IMR-90 (cell line): ENCODE measurements around the gene AQP12B. TPM values are rescaled to one million over a fixed set of nuclear protein-coding genes. Genes with fewer than 3 reads are reported as not detected.

Experiments used
- ATAC-seq: fragments of 200-7000 bp; cut with Tn5 transposase; 2 replicates; pipeline ENCODE4 v1.9.1; 2020; ENCODE audit warnings: low read depth, mild to moderate bottlenecking, moderate library complexity
- BruUV-seq: library from RNA; stranded (reverse); fragments of 400-500 nt; replicated peaks from 2 replicates; lab custom pipeline; 2021; lab: Mats Ljungman, UMichigan
- CTCF ChIA-PET: fragments of 300-600 bp; formaldehyde crosslinking; extraction: SDS; loops from one replicate; lab custom pipeline; 2021; ENCODE audit warnings: antibody characterized with exemption; lab: Yijun Ruan, JAX
- POLR2A ChIA-PET: fragments of 300-600 bp; sonication (Branson Sonifier 250); formaldehyde crosslinking; loops from one replicate; lab custom pipeline; 2022; ENCODE audit warnings: antibody characterized with exemption; ENCODE audit not compliant: unreplicated experiment; lab: Charles Lee
- DNase-seq: peaks from one replicate; pipeline ENCODE4 v3.0.0; 2013
- H2AFZ ChIP-seq: replicated peaks from 2 replicates; pipeline ENCODE3; 2013; ENCODE audit warnings: low read length, mild to moderate bottlenecking; ENCODE audit not compliant: poor library complexity
- H2AK5ac ChIP-seq: 2 replicates; pipeline ENCODE4 v1.6.1; 2013; ENCODE audit warnings: low read depth, low read length, inconsistent platforms
- H2AK9ac ChIP-seq: replicated peaks from 2 replicates; pipeline ENCODE3; 2013; ENCODE audit warnings: mild to moderate bottlenecking, low read depth, low read length, moderate library complexity; ENCODE audit not compliant: poor library complexity
- H2BK120ac ChIP-seq: 2 replicates; pipeline ENCODE4 v1.6.1; 2013; ENCODE audit warnings: low read depth, low read length, inconsistent platforms
- H2BK15ac ChIP-seq: 3 replicates; pipeline ENCODE4 v1.6.1; 2013; ENCODE audit warnings: low read depth, low read length, inconsistent platforms
- H2BK20ac ChIP-seq: 2 replicates; pipeline ENCODE4 v1.6.1; 2013; ENCODE audit warnings: low read depth, mild to moderate bottlenecking, inconsistent platforms, low read length, moderate library complexity
- H2BK5ac ChIP-seq: 2 replicates; pipeline ENCODE4 v1.6.1; 2013; ENCODE audit warnings: mild to moderate bottlenecking, low read depth, low read length, inconsistent platforms; ENCODE audit not compliant: poor library complexity, severe bottlenecking
- H3K14ac ChIP-seq: replicated peaks from 2 replicates; pipeline ENCODE4 v1.6.1; 2013; ENCODE audit warnings: low read depth, low read length, inconsistent platforms
- H3K18ac ChIP-seq: 2 replicates; pipeline ENCODE4 v1.6.1; 2013; ENCODE audit warnings: low read depth, low read length, control low read depth
- H3K23ac ChIP-seq: 2 replicates; pipeline ENCODE4 v1.6.1; 2013; ENCODE audit warnings: low read depth, low read length, inconsistent platforms
- H3K27ac ChIP-seq: 2 replicates; pipeline ENCODE4 v1.5.1; 2013; ENCODE audit warnings: mild to moderate bottlenecking, control low read depth, low read length; ENCODE audit not compliant: insufficient read depth
- H3K27me3 ChIP-seq: 2 replicates; pipeline ENCODE4 v1.6.1; 2013; ENCODE audit warnings: low read length; ENCODE audit not compliant: control insufficient read depth, insufficient read depth
- H3K36me3 ChIP-seq: 2 replicates; pipeline ENCODE4 v1.6.1; 2013; ENCODE audit warnings: low read length, mixed read lengths; ENCODE audit not compliant: control insufficient read depth, insufficient read depth
- H3K4ac ChIP-seq: 2 replicates; pipeline ENCODE4 v1.6.1; 2013; ENCODE audit warnings: low read depth, low read length, inconsistent platforms
- H3K4me1 ChIP-seq: 2 replicates; pipeline ENCODE4 v1.6.1; 2013; ENCODE audit warnings: low read length, mixed read lengths; ENCODE audit not compliant: control insufficient read depth, insufficient read depth
- H3K4me2 ChIP-seq: 2 replicates; pipeline ENCODE4 v1.6.1; 2013; ENCODE audit warnings: low read depth, mild to moderate bottlenecking, control low read depth, low read length, moderate library complexity
- H3K4me3 ChIP-seq: 2 replicates; pipeline ENCODE4 v1.5.1; 2013; ENCODE audit warnings: low read depth, mild to moderate bottlenecking, control low read depth, low read length, moderate library complexity; ENCODE audit not compliant: insufficient read depth
- H3K56ac ChIP-seq: 2 replicates; pipeline ENCODE4 v1.6.1; 2013; ENCODE audit warnings: low read length, inconsistent platforms; ENCODE audit not compliant: insufficient read depth; ENCODE audit errors: extremely low read depth
- H3K79me1 ChIP-seq, 2 experiments: 2 replicates each; pipeline ENCODE4 v1.6.1; 2013; ENCODE audit warnings: low read length in 2 of 2, inconsistent platforms in 1 of 2, low read depth in 1 of 2
- H3K9ac ChIP-seq: 2 replicates; pipeline ENCODE4 v1.6.1; 2013; ENCODE audit warnings: low read depth, low read length, control low read depth
- H3K9me1 ChIP-seq: 2 replicates; pipeline ENCODE4 v1.6.1; 2013; ENCODE audit warnings: low read length, inconsistent platforms; ENCODE audit not compliant: insufficient read depth
- H3K9me3 ChIP-seq: 2 replicates; pipeline ENCODE4 v1.6.1; 2013; ENCODE audit warnings: low read length; ENCODE audit not compliant: control insufficient read depth, insufficient read depth
- H4K20me1 ChIP-seq: 2 replicates; pipeline ENCODE4 v1.6.1; 2013; ENCODE audit warnings: low read length, inconsistent platforms; ENCODE audit not compliant: insufficient read depth
- H4K5ac ChIP-seq: 2 replicates; pipeline ENCODE4 v1.6.1; 2013; ENCODE audit warnings: mild to moderate bottlenecking, low read depth, low read length, control low read depth
- H4K8ac ChIP-seq, 2 experiments: 2 replicates each; pipeline ENCODE4 v1.6.1; 2013; ENCODE audit warnings: low read depth in 2 of 2, low read length in 2 of 2, control low read depth in 1 of 2, inconsistent platforms in 1 of 2
- H4K91ac ChIP-seq: 2 replicates; pipeline ENCODE4 v1.6.1; 2013; ENCODE audit warnings: low read depth, low read length, inconsistent platforms; ENCODE audit not compliant: insufficient read depth
- CEBPB ChIP-seq: IDR thresholded peaks from 2 replicates; pipeline ENCODE4 v1.6.1; 2012; ENCODE audit warnings: low read depth, low read length, improper control_type of control experiment
- FOS ChIP-seq: fragments of 150-350 bp; IDR thresholded peaks from 2 replicates; pipeline ENCODE4 v1.6.1; 2016; ENCODE audit warnings: low read depth, low read length
- WGBS, 2 experiments: methylation state at CpG; one replicate each; pipeline versions ENCODE4 v1.1.5 to v1.1.7; 2013; ENCODE audit warnings: missing lambda C conversion rate in 2 of 2; ENCODE audit not compliant: insufficient read length in 1 of 2; ENCODE audit errors: extremely low coverage in 2 of 2; 5-methylcytosine and 5-hydroxymethylcytosine counted together
- dilution Hi-C: fragments of 300-500 bp; cut with HindIII; formaldehyde crosslinking; loops from one replicate; pipeline ENCODE4 v1.14.3; 2018; ENCODE audit warnings: low sequenced_read_pairs; ENCODE audit not compliant: unreplicated experiment
- in situ Hi-C: fragments of 300-500 bp; cut with MboI; formaldehyde crosslinking; loops from 3 replicates; pipeline ENCODE4 v1.14.3; 2019; ENCODE audit warnings: low sequenced_read_pairs, inconsistent platforms, mixed read lengths
- intact Hi-C: fragments of 100-400 bp; cut with micrococcal nuclease; formaldehyde crosslinking; loops from 2 replicates; pipeline ENCODE4 v1.10.0; 2022
- polyA plus RNA-seq, 3 experiments: library from polyadenylated mRNA; depleted of rRNA; stranded (reverse); fragments of >200 nt; gene quantifications; 2 replicates each; pipeline ENCODE4 v1.2.3, GENCODE V29; 2012; ENCODE audit warnings: low replicate concordance in 1 of 3
- total RNA-seq: library from RNA; depleted of rRNA; stranded (reverse); fragments of >200 nt; gene quantifications from 2 replicates; pipeline ENCODE4 v1.2.3, GENCODE V29; 2012

The AQP12B gene
- total and polyA plus RNA-seq, 2 of the 4 experiments (the other 2 are of a cell fraction) = not detected

- WGBS, 2 experiments = 68% methylated on average over 10 of the region's 10 CpGs; no CpG with 5 or more reads in 1 of the 2 experiments
- no peak overlapping the region for H2AK9ac ChIP-seq
- no peak overlapping the region for H3K9ac ChIP-seq
- DNase-seq (no peak), ATAC-seq (no peak)
- H3K27me3 ChIP-seq = peaks cover 66% of the 10 kb centered on the region
- H2BK20ac ChIP-seq = no peak overlapping the region
- no peak overlapping the region for H3K27ac ChIP-seq
- H4K5ac ChIP-seq = no peak overlapping the region
- H3K9me3 ChIP-seq = no peaks in the 10 kb centered on the region
- ChIA-PET POLR2A (no interaction called here), CTCF (no interaction called here)
- no peak overlapping the region for H2AK5ac ChIP-seq
- no peak overlapping the region for H3K4ac ChIP-seq
- H3K18ac ChIP-seq = no peak overlapping the region
- H3K14ac ChIP-seq = no peak overlapping the region
- no peaks in the 10 kb centered on the region for H3K79me1 ChIP-seq
- intact Hi-C loops (no loop called here), dilution Hi-C loops (no loop called here), in situ Hi-C loops (no loop called here)
- no peak overlapping the region for H3K23ac ChIP-seq
- no TSS peak for BruUV-seq
- no peak overlapping the region for H3K4me3 ChIP-seq
- no peaks in the 10 kb centered on the region for H3K9me1 ChIP-seq
- H4K91ac ChIP-seq = no peak overlapping the region
- no peak overlapping the region for H2AFZ ChIP-seq
- H2BK15ac ChIP-seq = no peak overlapping the region
- no peak overlapping the region for H2BK120ac ChIP-seq
- H3K4me2 ChIP-seq = no peak overlapping the region
- H3K4me1 ChIP-seq = no peaks in the 10 kb centered on the region
- no peaks in the 10 kb centered on the region for H4K20me1 ChIP-seq
- no peaks in the 10 kb centered on the region for H3K36me3 ChIP-seq
- TF ChIP-seq FOS (no peak), CEBPB (no peak)
- no peak overlapping the region for H4K8ac ChIP-seq
- no peak overlapping the region for H2BK5ac ChIP-seq
- no peak overlapping the region for H3K56ac ChIP-seq
Observed at GRCh38 chr2:240645801-240646175, 36.9 kb downstream of the AQP12B start.
